ENCODE data around the gene STK25.

DNA sequence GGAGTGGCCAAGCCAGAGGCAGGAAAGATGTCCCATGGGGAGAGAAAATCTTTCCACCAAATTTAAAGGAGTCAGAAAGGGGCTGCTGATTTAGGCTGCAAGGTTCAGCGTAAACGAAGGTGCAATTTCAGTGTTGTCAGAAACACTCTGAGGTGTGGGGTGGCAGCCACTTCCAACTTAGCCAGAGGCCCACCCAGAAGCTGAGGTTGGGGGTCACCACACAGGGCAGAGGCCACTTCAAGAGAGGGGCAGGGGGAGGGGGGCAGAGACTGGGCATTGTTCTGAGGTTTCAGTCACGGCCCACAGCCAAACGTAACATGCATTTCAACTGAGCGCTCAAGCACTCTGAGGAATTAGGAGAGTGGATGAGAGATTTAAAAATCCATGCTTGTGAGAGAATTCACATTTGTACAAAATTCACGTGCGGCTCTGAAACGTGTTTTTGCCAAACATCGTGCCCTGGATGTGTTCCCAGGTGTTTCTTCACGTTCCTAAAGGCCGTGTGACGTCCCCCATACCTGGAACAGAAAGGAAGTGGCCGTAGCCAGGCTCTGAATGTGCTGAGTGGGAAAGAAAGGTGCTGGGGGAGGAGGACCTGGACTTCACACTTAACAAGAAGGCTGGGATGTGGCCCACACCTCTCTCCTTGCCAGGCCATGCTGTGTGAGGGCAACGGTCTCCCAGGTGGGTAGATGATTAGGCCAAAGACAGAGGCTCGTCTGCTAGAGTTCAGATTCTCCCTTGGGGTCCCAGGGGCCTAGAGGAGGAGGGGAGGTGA is 30.6 kb upstream of the STK25 start:
- no peak for TF ChIP-seq CTCF (IDR thresholded peaks at IDR 0.05; ENCODE audit: low read length)
- TF ChIP-seq EZH2 (optimal IDR thresholded peaks at IDR 0.05; ENCODE audit: low read depth, low read length), result no peak
- no peak for TF ChIP-seq EZH2phosphoT487 (IDR thresholded peaks at IDR 0.05; ENCODE audit: low read length)
